AG20443 (cell line): Measurements from ENCODE around the gene PXN.
A peak's percentile ranks its signal among the peaks of the same experiment; 100 is the strongest.
"Not testable (repeated sequence)": the region's sequence is repeated elsewhere in the genome, so short reads cannot be mapped to it uniquely, and the experiment has no call there.

Experiments
- DNase-seq: peaks from one replicate; pipeline ENCODE4 v3.0.0; 2012; ENCODE audit warnings: low spot score, mixed read lengths

The PXN gene

GRCh38 chr12:120225852-120226640, 39.5 kb downstream of the PXN start:
- DNase-seq = no peak

- DNase-seq = no peak
These were observed 40.4 kb downstream of the PXN start for GRCh38 chr12:120225200-120225558.

GRCh38 chr12:120224304-120225199, 41.0 kb downstream of the PXN start:
- peak; percentile 75 for DNase-seq

DNA sequence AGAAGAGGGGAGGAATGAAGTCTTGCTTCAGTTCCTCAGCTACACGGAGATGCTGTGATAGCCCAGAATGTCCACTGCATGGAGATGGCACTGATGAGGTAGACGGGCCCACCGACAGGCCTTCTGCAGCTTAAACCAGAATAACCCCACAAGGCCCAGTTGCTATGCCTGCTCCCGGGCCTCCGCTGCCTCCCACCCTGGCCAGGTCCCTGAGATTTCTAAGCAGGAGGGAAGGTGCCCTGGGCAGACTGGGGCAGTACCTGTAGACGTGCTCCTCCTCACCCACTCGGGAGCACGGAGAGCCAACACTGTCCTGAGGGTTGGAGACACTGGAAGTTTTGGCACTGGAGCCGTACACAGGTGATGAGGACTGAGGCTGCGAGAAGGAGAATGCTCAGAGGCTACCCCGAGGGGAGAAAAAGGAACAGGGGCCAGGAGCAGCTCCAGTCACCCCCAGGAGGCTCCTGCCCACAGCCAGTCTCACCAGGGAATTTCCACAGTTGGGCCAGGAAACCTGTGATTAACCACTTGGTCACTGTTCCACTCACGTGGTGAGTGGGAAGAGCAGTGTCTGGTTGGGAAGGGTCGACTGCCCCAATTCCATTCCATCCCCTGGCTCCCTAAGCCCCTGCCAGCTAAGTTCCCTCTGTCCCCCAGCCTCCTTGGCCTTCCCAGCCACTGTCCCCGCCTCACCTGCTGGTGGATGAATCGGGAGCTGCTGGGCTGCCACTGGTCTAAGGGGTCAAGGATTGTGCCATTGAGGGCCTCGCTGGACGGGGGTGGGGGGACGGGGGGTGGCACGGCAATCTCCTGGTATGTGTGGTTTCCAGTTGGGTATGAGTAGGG, 41.8 kb downstream of the PXN start:
- DNase-seq = no peak

DNA sequence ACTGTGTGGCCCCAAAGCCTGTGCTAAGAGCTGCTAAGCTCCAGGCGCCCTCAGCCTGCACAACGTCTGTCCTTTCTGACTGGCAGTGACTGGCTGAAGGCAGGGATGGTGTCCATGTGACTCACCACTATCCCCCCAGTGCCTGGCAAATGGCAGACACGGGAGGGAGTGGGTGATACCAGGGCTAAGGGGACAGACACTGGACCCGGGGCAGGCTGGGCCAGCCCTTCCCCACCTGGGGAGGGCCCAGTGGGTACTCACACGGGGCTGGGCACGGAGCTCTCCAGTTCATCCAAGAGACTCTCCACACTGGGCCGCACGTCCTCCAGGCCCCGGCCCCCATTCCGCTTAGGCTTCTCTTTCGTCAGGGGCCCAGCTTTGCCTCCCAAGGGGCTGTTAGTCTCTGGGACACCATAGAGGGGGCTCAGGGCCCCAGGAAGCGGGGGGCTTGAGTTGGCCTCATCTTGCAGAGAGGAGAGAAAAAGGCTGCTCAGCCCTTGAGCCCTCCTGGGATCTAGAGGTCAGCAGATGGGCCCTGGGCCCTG, 43.2 kb downstream of the PXN start:
- DNase-seq = no peak

- DNase-seq = no peak
These were observed 44.0 kb downstream of the PXN start for GRCh38 chr12:120221576-120221900.

DNA sequence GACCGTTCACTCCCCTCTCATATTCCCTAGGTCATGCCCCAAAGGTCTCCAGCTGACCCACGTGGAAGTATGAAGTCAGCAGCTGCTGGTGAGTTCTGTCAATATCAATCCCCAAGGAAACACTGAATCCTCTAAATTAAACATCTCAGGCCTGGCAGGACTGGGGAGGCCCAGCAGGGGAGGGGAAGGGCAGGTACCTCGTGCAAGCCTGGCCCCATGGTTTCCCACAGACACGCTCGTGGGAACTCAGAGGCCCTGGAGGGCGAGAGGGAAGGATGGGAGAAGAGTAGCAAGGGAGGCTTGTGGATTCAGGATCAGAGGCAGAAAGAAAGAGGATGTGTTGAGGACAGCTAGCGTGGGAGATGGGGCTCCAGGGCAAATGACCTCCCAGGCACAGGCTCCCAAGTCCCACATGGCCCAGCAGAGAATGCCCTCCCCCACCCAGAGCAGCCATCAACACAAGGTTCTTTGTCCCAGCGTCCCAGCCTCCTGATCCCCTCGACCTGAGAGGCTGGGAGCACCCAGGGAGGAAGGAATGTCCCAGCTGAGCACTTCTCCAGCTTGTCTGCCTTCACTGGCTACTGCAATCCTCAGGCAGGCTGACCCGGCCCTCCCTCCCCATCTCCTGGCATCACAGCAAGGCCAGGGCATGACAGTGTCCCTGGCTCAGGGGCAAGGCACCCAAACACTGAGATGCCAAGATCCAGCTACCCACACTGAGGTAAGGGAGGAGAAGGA, 44.5 kb downstream of the PXN start:
- DNase-seq = no peak

- no peak for DNase-seq
These were observed 46.6 kb downstream of the PXN start for GRCh38 chr12:120218680-120219606.

DNA sequence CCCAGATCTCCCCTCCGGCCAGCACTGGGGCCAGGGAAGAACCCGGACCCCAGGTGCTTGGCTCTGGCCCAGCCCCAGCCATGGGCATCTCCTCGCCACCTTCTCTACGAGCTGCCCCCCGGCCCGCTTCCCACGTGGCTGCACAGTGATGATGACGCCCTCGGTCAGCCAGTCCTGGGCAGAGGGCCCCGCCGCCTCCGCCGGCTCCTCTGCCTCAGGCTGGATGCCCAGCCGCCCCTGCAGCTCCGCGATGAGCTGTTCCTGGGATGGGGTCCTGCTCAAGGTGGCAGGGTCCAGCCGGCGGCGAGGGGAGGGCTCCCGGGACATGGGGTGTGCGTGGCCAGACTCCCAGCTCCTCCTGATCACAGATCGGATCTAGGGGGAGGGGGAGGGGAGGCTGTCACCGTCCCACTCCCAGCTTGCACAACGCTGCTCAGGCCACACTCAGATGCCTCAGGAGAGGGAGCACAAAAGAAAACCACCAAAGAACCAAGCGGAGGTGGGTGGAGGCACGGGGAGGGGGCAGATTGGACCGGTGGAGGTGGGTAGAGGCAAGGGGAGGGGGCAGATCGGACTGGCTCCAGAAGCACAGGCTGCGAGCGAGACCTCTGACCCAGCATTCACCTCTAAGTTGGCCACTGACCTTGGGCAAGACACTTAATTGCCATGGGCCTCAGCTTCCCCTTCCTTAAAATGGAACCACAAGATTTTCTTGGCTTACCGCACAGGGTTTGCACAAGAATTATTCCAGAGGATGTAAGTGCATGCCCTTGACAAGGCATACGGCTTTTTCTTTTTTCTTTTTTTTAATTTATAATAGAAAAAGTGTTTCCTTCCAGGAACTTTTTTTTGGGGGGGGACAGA, 48.6 kb downstream of the PXN start:
- no peak for DNase-seq

GRCh38 chr12:120215766-120216735, 49.5 kb downstream of the PXN start:
- DNase-seq = no peak

DNA sequence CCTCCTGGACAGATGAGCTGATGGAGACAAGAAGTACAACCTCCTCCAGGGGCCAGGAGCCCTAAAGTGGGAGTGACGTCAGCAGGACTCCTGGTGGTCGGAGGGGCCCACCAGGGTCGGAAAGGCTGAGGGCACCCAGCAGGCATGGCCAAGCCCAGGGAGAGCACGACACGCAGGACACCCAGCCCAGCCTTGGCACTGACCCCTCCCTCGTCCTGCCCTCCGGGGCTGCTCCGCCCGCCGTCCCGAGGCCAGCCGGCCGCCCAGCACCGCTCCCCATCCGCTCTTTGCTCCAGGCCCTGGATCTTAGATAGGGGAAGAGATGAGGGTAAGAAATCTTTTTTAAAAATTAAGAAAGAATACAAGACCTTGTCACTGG, 50.2 kb downstream of the PXN start:
- no peak for DNase-seq

DNA sequence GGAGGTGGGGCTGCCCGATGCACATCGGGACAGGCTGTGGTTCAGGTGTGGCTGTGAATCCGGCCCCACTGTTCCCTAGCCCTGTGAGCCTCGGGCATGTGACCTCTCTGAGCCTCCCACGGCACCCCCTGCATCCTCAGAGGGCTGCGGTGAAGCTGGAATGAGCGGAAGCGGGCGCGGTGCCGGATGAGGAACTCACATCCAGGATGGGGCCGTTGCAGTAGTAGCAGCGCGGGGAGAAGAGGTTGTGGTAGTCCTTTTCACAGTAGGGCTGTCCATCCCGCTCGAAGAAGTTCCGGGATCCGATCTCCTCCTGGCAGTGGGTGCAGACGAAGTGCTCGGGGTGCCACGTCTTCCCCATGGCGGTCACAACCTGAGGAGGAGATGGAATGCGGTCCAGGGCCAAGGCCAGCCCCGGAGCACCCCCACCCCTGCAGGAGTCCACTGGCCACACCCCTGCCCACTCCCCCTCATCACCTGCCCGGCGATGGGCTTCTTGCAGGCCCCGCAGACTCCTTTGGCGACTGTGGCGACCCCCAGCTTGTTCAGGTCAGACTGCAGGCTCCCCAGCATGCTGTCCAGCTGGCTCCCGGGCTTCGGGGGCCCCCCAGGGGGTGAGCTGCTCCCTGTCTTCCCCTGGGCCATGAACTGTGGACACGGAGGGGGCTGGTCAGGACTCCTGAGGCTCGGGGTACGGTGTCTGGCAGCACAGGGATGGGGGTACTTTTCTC, 50.7 kb downstream of the PXN start:
- no peak for DNase-seq

GRCh38 chr12:120213758-120214157, 51.8 kb downstream of the PXN start:
- DNase-seq = no peak

- not testable (repeated sequence) for DNase-seq
These were observed 52.3 kb downstream of the PXN start for GRCh38 chr12:120213182-120213581.

DNA sequence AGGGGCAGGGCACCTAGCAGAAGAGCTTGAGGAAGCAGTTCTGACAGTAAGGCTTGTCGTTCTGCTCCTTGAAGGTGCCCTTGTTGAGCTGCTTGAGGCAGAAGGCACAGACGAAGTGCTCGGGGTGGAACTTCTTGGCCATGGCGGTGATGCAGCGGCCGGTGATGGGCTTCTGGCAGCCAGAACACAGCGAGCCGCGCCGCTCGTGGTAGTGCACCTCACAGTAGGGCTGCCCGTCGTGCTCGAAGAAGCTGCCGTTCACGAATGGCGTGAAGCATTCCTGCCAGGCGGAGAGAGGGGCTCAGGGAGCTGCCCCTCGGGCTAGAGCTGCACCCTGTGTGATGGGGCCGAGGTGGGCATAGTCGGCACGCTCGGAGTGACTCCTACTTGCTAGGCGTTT, 53.2 kb downstream of the PXN start:
- DNase-seq = no peak

- DNase-seq = no peak
These were observed 53.6 kb downstream of the PXN start for GRCh38 chr12:120211904-120212283.

DNA sequence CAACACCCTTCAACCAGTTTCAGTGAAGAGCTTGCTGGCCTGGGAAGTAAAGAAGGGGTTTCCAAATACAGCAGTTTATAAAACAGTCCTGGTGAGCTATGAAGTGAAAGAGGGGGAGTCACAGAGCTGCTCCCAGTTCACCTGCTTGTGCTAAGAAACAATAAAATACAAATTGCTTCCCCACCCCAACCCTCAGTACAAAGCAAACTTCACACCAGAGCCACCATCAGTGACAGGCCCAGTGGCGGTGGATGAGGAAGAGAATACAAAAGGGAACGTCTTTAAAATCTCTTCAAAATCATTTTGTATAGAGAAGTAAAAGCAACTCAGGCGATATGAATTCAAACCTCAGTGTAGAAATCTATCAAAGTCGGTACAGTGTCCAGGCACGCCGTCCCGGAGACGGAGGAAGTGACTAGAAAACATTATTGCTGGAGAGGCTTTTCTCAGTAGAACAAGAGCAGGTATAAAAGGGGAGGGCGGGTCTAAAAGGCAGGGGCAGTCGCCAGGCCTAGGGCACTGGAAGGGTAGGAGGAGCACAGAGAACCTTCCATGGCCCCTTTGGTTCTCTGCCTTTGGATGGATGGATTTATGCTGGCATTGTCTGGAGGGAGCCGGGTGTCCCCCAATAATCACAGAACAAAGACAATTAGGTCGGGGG, 54.2 kb downstream of the PXN start:
- DNase-seq = no peak
